Colonic mucosa (tissue), 4 donors: ENCODE measurements around the gene CCSER1. TPM values are rescaled to one million over a fixed set of nuclear protein-coding genes. Genes with fewer than 3 reads are reported as not detected.

Experiments
- DNase-seq: peaks from one replicate; pipeline ENCODE4 v3.0.0-alpha.2; 2020
- H3K27ac ChIP-seq: fragments of 200-600 bp; one replicate; pipeline ENCODE4 v1.8.0; 2021
- H3K27me3 ChIP-seq: fragments of 200-600 bp; one replicate; pipeline ENCODE4 v1.8.0; 2021
- H3K36me3 ChIP-seq: fragments of 200-600 bp; one replicate; pipeline ENCODE4 v1.8.0; 2021
- H3K4me1 ChIP-seq: fragments of 200-600 bp; one replicate; pipeline ENCODE4 v1.8.0; 2021; ENCODE audit warnings: mild to moderate bottlenecking
- H3K4me3 ChIP-seq: fragments of 200-600 bp; one replicate; pipeline ENCODE4 v1.8.0; 2021
- H3K9ac ChIP-seq, 2 donors: one replicate each; pipeline ENCODE4 v1.7.0; 2013; ENCODE audit warnings: control low read depth in 2 of 2, low read depth in 2 of 2, low read length in 2 of 2
- H3K9me3 ChIP-seq: fragments of 200-600 bp; one replicate; pipeline ENCODE4 v1.8.0; 2021
- CTCF ChIP-seq: fragments of 200-600 bp; IDR thresholded peaks from one replicate; pipeline ENCODE4 v1.8.0; 2022; ENCODE audit warnings: antibody characterized with exemption, mild to moderate bottlenecking
- intact Hi-C: fragments of 100-400 bp; cut with DNase I; formaldehyde crosslinking; loops from one replicate; pipeline ENCODE4 v1.14.1; 2022
- total RNA-seq, 2 donors: library from RNA; stranded (reverse); fragmentation: NEBNext Ultra II Directional in 1 of 2; extraction: Animal tissue kit (Norgen Biotek cat#: 25700) in 1 of 2; gene quantifications; one replicate each; pipeline ENCODE4 v1.2.1, GENCODE V29; 2021
- donor health status: healthy.
- donor health status: DM: no; HTN: no; CAD: no.
- donor health status: DM: no; HTN: no; CAD: no.

The CCSER1 gene
- total RNA-seq, 2 donors from 2014 or later, result 11.2 to 13.4 TPM

DNA sequence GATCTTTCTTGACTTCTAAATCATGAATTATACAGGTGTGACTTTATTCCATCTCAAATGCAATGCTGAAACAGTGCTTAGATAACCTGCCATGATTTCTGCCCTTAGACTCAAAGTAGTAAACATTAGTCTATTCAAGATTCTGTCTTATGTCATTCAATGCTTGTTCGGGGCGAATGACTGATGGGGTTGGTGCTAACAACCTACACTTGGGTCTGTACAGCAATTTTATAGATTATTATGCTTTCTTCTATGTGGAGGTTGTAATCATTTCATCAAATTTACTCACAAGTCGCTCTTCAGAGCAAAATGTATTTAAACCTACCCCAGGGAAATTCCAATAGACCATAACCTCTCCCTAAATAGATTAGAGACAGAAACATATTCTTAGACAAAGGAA lies 1155.0 kb downstream of the CCSER1 start:
- TF ChIP-seq CTCF, result no peak
- Histone ChIP-seq H3K36me3 (no peaks in the 10 kb centered on the region), H3K9me3 (no peaks in the 10 kb centered on the region), H3K9ac (no peak overlapping the region), H3K4me3 (no peak overlapping the region), H3K27me3 (no peaks in the 10 kb centered on the region), H3K4me1 (no peaks in the 10 kb centered on the region), H3K27ac (no peak overlapping the region)
- DNase-seq, result no peak
- intact Hi-C loops, result no loop called here

GRCh38 chr4:91283726-91284230 lies 1156.6 kb downstream of the CCSER1 start:
- no peak overlapping the region for H3K4me3 ChIP-seq
- H3K27me3 ChIP-seq, result no peaks in the 10 kb centered on the region
- no peaks in the 10 kb centered on the region for H3K9me3 ChIP-seq
- intact Hi-C loops, result no loop called here
- H3K9ac ChIP-seq, result no peak overlapping the region
- TF ChIP-seq CTCF, result no peak
- no peak for DNase-seq
- no peak overlapping the region for H3K27ac ChIP-seq
- no peaks in the 10 kb centered on the region for H3K4me1 ChIP-seq
- no peaks in the 10 kb centered on the region for H3K36me3 ChIP-seq

- Histone ChIP-seq H3K27ac (no peak overlapping the region), H3K9ac (no peak overlapping the region), H3K9me3 (no peaks in the 10 kb centered on the region), H3K27me3 (no peaks in the 10 kb centered on the region), H3K4me3 (no peak overlapping the region), H3K4me1 (no peaks in the 10 kb centered on the region), H3K36me3 (no peaks in the 10 kb centered on the region)
- DNase-seq, result no peak
- intact Hi-C loops, result no loop called here
- no peak for TF ChIP-seq CTCF
Measured at GRCh38 chr4:91284480-91284879, 1157.3 kb downstream of the CCSER1 start.

- no peak overlapping the region for H3K4me3 ChIP-seq
- no peaks in the 10 kb centered on the region for H3K27me3 ChIP-seq
- no peak for TF ChIP-seq CTCF
- H3K36me3 ChIP-seq, result no peaks in the 10 kb centered on the region
- H3K27ac ChIP-seq, result no peak overlapping the region
- no peaks in the 10 kb centered on the region for H3K4me1 ChIP-seq
- DNase-seq, result no peak
- H3K9ac ChIP-seq, result no peak overlapping the region
- intact Hi-C loops, result no loop called here
- no peaks in the 10 kb centered on the region for H3K9me3 ChIP-seq
Measured at GRCh38 chr4:91285487-91285886, 1158.3 kb downstream of the CCSER1 start.

GRCh38 chr4:91288702-91289311 lies 1161.6 kb downstream of the CCSER1 start:
- Histone ChIP-seq H3K36me3 (no peaks in the 10 kb centered on the region), H3K27ac (no peak overlapping the region), H3K4me3 (no peak overlapping the region), H3K27me3 (no peaks in the 10 kb centered on the region), H3K9ac (no peak overlapping the region), H3K4me1 (no peaks in the 10 kb centered on the region), H3K9me3 (no peaks in the 10 kb centered on the region)
- DNase-seq, result no peak
- intact Hi-C loops, result no loop called here
- TF ChIP-seq CTCF, result no peak
